ENCODE measurements around the gene KCNC1.
A peak's percentile ranks its signal among the peaks of the same experiment; 100 is the strongest.

- TF ChIP-seq POLR2A (IDR thresholded peaks at IDR 0.05; ENCODE audit: low read length) = no peak
- no peak for TF ChIP-seq MYC (IDR thresholded peaks at IDR 0.05; ENCODE audit: borderline replicate concordance, low read length)
- no peak for TF ChIP-seq RCOR1 (IDR thresholded peaks at IDR 0.05; ENCODE audit: low read depth, low read length)
- no peak for TF ChIP-seq USF2 (IDR thresholded peaks at IDR 0.05)
- TF ChIP-seq EP300 (IDR thresholded peaks at IDR 0.05) = no peak
- peak; percentile 39 for TF ChIP-seq CTCF (IDR thresholded peaks at IDR 0.05)
- no peak for TF ChIP-seq TP53 (CRISPR knock-in tag; IDR thresholded peaks at IDR 0.05)
Measured at GRCh38 chr11:17760102-17761029, 25.8 kb downstream of the KCNC1 start.

Measured in A549 (cell line).